Measurements from ENCODE around the gene CD300LF.

Gene CD300LF

GRCh38 chr17:74750327-74751069 is 37.8 kb upstream of the CD300LF start:
- H3K27me3 Mint-ChIP-seq, result no peaks in the 10 kb centered on the region
- peaks cover 31% of the 10 kb centered on the region for H3K36me3 Mint-ChIP-seq (ENCODE audit: low read depth)
- peak overlapping the region; percentile 90 for H3K27ac Mint-ChIP-seq
- ATAC-seq (no peak), DNase-seq (peak; percentile 51)
- H3K4me1 Mint-ChIP-seq, result peaks cover 71% of the 10 kb centered on the region
- H3K9me3 Mint-ChIP-seq, result no peaks in the 10 kb centered on the region
- H3K4me3 Mint-ChIP-seq, result peak overlapping the region; percentile 99

GRCh38 chr17:74750039-74750326 is 37.3 kb upstream of the CD300LF start:
- H3K4me1 Mint-ChIP-seq, result peaks cover 66% of the 10 kb centered on the region
- H3K9me3 Mint-ChIP-seq, result no peaks in the 10 kb centered on the region
- ATAC-seq, result no peak

GRCh38 chr17:74749279-74750038 is 36.7 kb upstream of the CD300LF start:
- Mint-ChIP-seq H3K27ac (peak overlapping the region; percentile 90), H3K36me3 (ENCODE audit: low read depth) (peaks cover 27% of the 10 kb centered on the region), H3K4me1 (peaks cover 66% of the 10 kb centered on the region), H3K9me3 (no peaks in the 10 kb centered on the region), H3K4me3 (peak overlapping the region; percentile 99), H3K27me3 (no peaks in the 10 kb centered on the region)
- peak; percentile 3 for ATAC-seq
- DNase-seq, result peak; percentile 57

More at GRCh38 chr17:74750039-74750326, 37.3 kb upstream of the CD300LF start:
- Mint-ChIP-seq H3K27me3 (no peaks in the 10 kb centered on the region), H3K27ac (peak overlapping the region; percentile 90), H3K4me3 (peak overlapping the region; percentile 99), H3K36me3 (ENCODE audit: low read depth) (peaks cover 31% of the 10 kb centered on the region)
- no peak for DNase-seq

GRCh38 chr17:74748529-74749278 is 36.0 kb upstream of the CD300LF start, which contains the start of gene NHERF1:
NHERF1 (plus strand) TSS chr17:74748628; CDS start chr17:74748847, 219 bp downstream.
- ATAC-seq, result peak; percentile 86
- peak within 1 kb of the TSS; percentile 99 for H3K4me3 Mint-ChIP-seq
- H3K36me3 Mint-ChIP-seq (ENCODE audit: low read depth), result peaks cover 27% of the 10 kb centered on the region
- peak; percentile 96 for DNase-seq
- H3K9me3 Mint-ChIP-seq, result no peaks in the 10 kb centered on the region
- H3K27me3 Mint-ChIP-seq, result no peaks in the 10 kb centered on the region
- peak within 1 kb of the TSS; percentile 90 for H3K27ac Mint-ChIP-seq
- peaks cover 67% of the 10 kb centered on the region for H3K4me1 Mint-ChIP-seq

GRCh38 chr17:74748279-74748528 is 35.5 kb upstream of the CD300LF start:
- Mint-ChIP-seq H3K9me3 (no peaks in the 10 kb centered on the region), H3K4me3 (peak overlapping the region; percentile 99), H3K4me1 (peaks cover 67% of the 10 kb centered on the region), H3K27me3 (no peaks in the 10 kb centered on the region), H3K36me3 (ENCODE audit: low read depth) (peaks cover 26% of the 10 kb centered on the region), H3K27ac (no peak overlapping the region)
- DNase-seq (no peak), ATAC-seq (no peak)

- Mint-ChIP-seq H3K4me3 (peak overlapping the region; percentile 5), H3K4me1 (peaks cover 67% of the 10 kb centered on the region)
Observed at GRCh38 chr17:74746922-74747321, 34.2 kb upstream of the CD300LF start.

GRCh38 chr17:74746376-74746775 is 33.7 kb upstream of the CD300LF start:
- DNase-seq (no peak), ATAC-seq (no peak)
- H3K36me3 Mint-ChIP-seq (ENCODE audit: low read depth), result peaks cover 15% of the 10 kb centered on the region
- H3K4me1 Mint-ChIP-seq, result peaks cover 67% of the 10 kb centered on the region
- no peaks in the 10 kb centered on the region for H3K9me3 Mint-ChIP-seq
- H3K27me3 Mint-ChIP-seq, result no peaks in the 10 kb centered on the region
- peak overlapping the region; percentile 5 for H3K4me3 Mint-ChIP-seq
- H3K27ac Mint-ChIP-seq, result peak overlapping the region; percentile 11

More at GRCh38 chr17:74746922-74747321, 34.2 kb upstream of the CD300LF start:
- DNase-seq, result no peak
- Mint-ChIP-seq H3K27ac (peak overlapping the region; percentile 11), H3K36me3 (ENCODE audit: low read depth) (peaks cover 16% of the 10 kb centered on the region), H3K9me3 (no peaks in the 10 kb centered on the region), H3K27me3 (no peaks in the 10 kb centered on the region)
- no peak for ATAC-seq

GRCh38 chr17:74745548-74746177 is 32.9 kb upstream of the CD300LF start:
- Mint-ChIP-seq H3K9me3 (no peaks in the 10 kb centered on the region), H3K4me3 (no peak overlapping the region), H3K27ac (no peak overlapping the region), H3K27me3 (no peaks in the 10 kb centered on the region), H3K4me1 (peaks cover 67% of the 10 kb centered on the region), H3K36me3 (ENCODE audit: low read depth) (peaks cover 8% of the 10 kb centered on the region)
- ATAC-seq (no peak), DNase-seq (no peak)

- peaks cover 71% of the 10 kb centered on the region for H3K4me1 Mint-ChIP-seq
- peaks cover 5% of the 10 kb centered on the region for H3K36me3 Mint-ChIP-seq (ENCODE audit: low read depth)
- peak overlapping the region; percentile 23 for H3K27ac Mint-ChIP-seq
- ATAC-seq (peak; percentile 20), DNase-seq (peak; percentile 89)
- H3K9me3 Mint-ChIP-seq, result no peaks in the 10 kb centered on the region
- H3K4me3 Mint-ChIP-seq, result no peak overlapping the region
- H3K27me3 Mint-ChIP-seq, result no peaks in the 10 kb centered on the region
Observed at GRCh38 chr17:74744714-74745547, 32.2 kb upstream of the CD300LF start.

- no peak for DNase-seq
- no peak overlapping the region for H3K27ac Mint-ChIP-seq
- no peaks in the 10 kb centered on the region for H3K27me3 Mint-ChIP-seq
- no peaks in the 10 kb centered on the region for H3K9me3 Mint-ChIP-seq
- no peak for ATAC-seq
- H3K36me3 Mint-ChIP-seq (ENCODE audit: low read depth), result no peaks in the 10 kb centered on the region
- no peak overlapping the region for H3K4me3 Mint-ChIP-seq
- H3K4me1 Mint-ChIP-seq, result peaks cover 71% of the 10 kb centered on the region
Observed at GRCh38 chr17:74744349-74744713, 31.6 kb upstream of the CD300LF start.

GRCh38 chr17:74743755-74744154 is 31.0 kb upstream of the CD300LF start:
- ATAC-seq, result no peak
- Mint-ChIP-seq H3K4me3 (no peak overlapping the region), H3K4me1 (peaks cover 77% of the 10 kb centered on the region)

GRCh38 chr17:74742978-74743545 is 30.3 kb upstream of the CD300LF start:
- Mint-ChIP-seq H3K4me3 (peak overlapping the region; percentile 10), H3K36me3 (ENCODE audit: low read depth) (no peaks in the 10 kb centered on the region)
- no peak for ATAC-seq

More at GRCh38 chr17:74743755-74744154, 31.0 kb upstream of the CD300LF start:
- no peak for DNase-seq
- H3K36me3 Mint-ChIP-seq (ENCODE audit: low read depth), result no peaks in the 10 kb centered on the region
- H3K9me3 Mint-ChIP-seq, result no peaks in the 10 kb centered on the region
- H3K27me3 Mint-ChIP-seq, result no peaks in the 10 kb centered on the region
- peak overlapping the region; percentile 67 for H3K27ac Mint-ChIP-seq

GRCh38 chr17:74742153-74742515 is 29.4 kb upstream of the CD300LF start:
- Mint-ChIP-seq H3K36me3 (ENCODE audit: low read depth) (no peaks in the 10 kb centered on the region), H3K9me3 (no peaks in the 10 kb centered on the region), H3K27me3 (no peaks in the 10 kb centered on the region), H3K27ac (peak overlapping the region; percentile 61), H3K4me3 (no peak overlapping the region), H3K4me1 (peaks cover 83% of the 10 kb centered on the region)
- ATAC-seq, result no peak
- DNase-seq, result peak; percentile 58

More at GRCh38 chr17:74742978-74743545, 30.3 kb upstream of the CD300LF start:
- peaks cover 84% of the 10 kb centered on the region for H3K4me1 Mint-ChIP-seq
- H3K27ac Mint-ChIP-seq, result peak overlapping the region; percentile 67
- no peaks in the 10 kb centered on the region for H3K9me3 Mint-ChIP-seq
- no peaks in the 10 kb centered on the region for H3K27me3 Mint-ChIP-seq
- no peak for DNase-seq
